ENCODE data around the gene NKD2.

NKD2 gene

DNA sequence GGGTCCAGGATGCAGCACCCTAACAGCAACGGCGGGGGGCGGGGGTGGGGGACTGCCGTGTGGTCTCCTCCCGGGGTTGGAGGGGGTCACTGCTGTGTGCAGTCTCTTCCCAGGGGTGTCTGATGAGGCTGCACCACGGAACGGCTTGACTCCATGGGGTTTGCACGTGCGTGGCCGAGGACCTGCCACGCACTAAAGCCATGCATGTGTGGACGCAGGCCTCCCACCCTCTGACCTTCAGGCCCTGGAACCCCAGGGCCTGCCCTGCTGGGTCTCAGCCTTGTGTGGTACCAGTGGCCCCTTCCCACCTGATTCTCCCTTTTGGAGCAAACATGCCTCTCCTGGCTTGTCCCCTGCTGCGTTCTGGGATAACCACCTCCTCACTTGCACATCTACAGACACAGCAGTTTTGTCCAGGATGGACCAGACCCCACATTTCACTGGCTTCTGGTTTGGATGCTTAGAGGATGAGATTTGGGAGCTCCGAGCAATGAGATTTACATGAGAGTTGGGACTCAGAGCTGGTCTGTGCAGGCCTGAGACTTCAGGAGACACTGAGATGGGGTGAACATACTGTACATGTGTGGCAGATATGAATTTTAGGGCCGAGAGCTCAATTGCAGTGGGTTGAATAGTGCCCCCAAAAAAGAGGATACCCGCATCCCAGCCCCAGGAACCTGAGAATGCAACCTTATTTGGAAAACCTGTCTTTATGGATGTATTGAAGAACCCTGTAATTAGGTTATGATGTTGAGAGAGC lies 57.5 kb downstream of the NKD2 start:
- H3K4me2 ChIP-seq (ENCODE audit: low read depth, low read length, poor library complexity, severe bottlenecking): no peak overlapping the region
- no peak overlapping the region for H2AFZ ChIP-seq (ENCODE audit: low read length)
- no peaks in the 10 kb centered on the region for H3K36me3 ChIP-seq (ENCODE audit: insufficient read depth, low read length)
- H3K79me2 ChIP-seq (ENCODE audit: insufficient read depth, low read length): no peaks in the 10 kb centered on the region
- no peak overlapping the region for H3K4me3 ChIP-seq (ENCODE audit: low read length, poor library complexity, severe bottlenecking)
- H3K9me2 ChIP-seq (replicated peaks; ENCODE audit: low read depth, low read length): no peaks in the 10 kb centered on the region
- no peak for TF ChIP-seq EZH2phosphoT487 (IDR thresholded peaks at IDR 0.05; ENCODE audit: borderline replicate concordance)
- TF ChIP-seq, protein P1, sequence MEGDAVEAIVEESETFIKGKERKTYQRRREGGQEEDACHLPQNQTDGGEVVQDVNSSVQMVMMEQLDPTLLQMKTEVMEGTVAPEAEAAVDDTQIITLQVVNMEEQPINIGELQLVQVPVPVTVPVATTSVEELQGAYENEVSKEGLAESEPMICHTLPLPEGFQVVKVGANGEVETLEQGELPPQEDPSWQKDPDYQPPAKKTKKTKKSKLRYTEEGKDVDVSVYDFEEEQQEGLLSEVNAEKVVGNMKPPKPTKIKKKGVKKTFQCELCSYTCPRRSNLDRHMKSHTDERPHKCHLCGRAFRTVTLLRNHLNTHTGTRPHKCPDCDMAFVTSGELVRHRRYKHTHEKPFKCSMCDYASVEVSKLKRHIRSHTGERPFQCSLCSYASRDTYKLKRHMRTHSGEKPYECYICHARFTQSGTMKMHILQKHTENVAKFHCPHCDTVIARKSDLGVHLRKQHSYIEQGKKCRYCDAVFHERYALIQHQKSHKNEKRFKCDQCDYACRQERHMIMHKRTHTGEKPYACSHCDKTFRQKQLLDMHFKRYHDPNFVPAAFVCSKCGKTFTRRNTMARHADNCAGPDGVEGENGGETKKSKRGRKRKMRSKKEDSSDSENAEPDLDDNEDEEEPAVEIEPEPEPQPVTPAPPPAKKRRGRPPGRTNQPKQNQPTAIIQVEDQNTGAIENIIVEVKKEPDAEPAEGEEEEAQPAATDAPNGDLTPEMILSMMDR (conservative IDR thresholded peaks at IDR 0.05; ENCODE audit: low read length): no peak
- no peaks in the 10 kb centered on the region for H3K4me1 ChIP-seq (ENCODE audit: insufficient read depth, low read length, poor library complexity, severe bottlenecking)
- no peak overlapping the region for H3K9ac ChIP-seq (ENCODE audit: low read depth, low read length, poor library complexity, severe bottlenecking)
- no peaks in the 10 kb centered on the region for H4K20me1 ChIP-seq (ENCODE audit: insufficient read depth, low read length, poor library complexity, severe bottlenecking)
- H3K9me3 ChIP-seq (ENCODE audit: insufficient read depth, low read depth, low read length): no peaks in the 10 kb centered on the region
- H3F3A ChIP-seq (ENCODE audit: low read depth): no peaks in the 10 kb centered on the region
- H3K27me3 ChIP-seq (ENCODE audit: insufficient read depth, low read length, poor library complexity, severe bottlenecking): no peaks in the 10 kb centered on the region

DNA sequence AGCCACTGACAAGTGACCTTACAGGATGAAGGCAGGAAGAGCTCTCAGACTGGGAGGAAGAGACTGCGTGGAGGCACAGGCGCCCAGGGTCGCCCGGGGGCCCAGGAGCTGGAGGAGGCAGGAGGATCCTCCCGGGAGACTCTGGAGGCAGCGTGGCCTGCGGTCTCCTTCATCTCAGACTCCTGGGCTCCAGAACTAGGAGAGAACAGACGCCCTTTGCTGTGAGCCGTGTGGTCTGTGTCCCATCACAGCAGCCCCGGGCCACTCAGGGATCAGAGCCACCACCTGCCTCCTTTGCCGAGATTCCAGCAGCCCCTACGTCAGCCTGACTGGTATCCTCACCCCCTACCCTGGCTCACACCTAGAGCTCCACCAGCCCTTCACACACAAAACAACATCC lies 58.1 kb downstream of the NKD2 start:
- Histone ChIP-seq H2AFZ (ENCODE audit: low read length) (no peak overlapping the region), H3K9me2 (replicated peaks; ENCODE audit: low read depth, low read length) (no peaks in the 10 kb centered on the region), H3K27me3 (ENCODE audit: insufficient read depth, low read length, poor library complexity, severe bottlenecking) (no peaks in the 10 kb centered on the region), H3K4me2 (ENCODE audit: low read depth, low read length, poor library complexity, severe bottlenecking) (no peak overlapping the region), H4K20me1 (ENCODE audit: insufficient read depth, low read length, poor library complexity, severe bottlenecking) (no peaks in the 10 kb centered on the region), H3F3A (ENCODE audit: low read depth) (no peaks in the 10 kb centered on the region), H3K36me3 (ENCODE audit: insufficient read depth, low read length) (no peaks in the 10 kb centered on the region), H3K79me2 (ENCODE audit: insufficient read depth, low read length) (no peaks in the 10 kb centered on the region), H3K4me1 (ENCODE audit: insufficient read depth, low read length, poor library complexity, severe bottlenecking) (no peaks in the 10 kb centered on the region), H3K4me3 (ENCODE audit: low read length, poor library complexity, severe bottlenecking) (no peak overlapping the region), H3K9ac (ENCODE audit: low read depth, low read length, poor library complexity, severe bottlenecking) (no peak overlapping the region), H3K9me3 (ENCODE audit: insufficient read depth, low read depth, low read length) (no peaks in the 10 kb centered on the region)
- TF ChIP-seq, protein P1 (conservative IDR thresholded peaks at IDR 0.05; ENCODE audit: low read length): no peak
- TF ChIP-seq EZH2phosphoT487 (IDR thresholded peaks at IDR 0.05; ENCODE audit: borderline replicate concordance): no peak

DNA sequence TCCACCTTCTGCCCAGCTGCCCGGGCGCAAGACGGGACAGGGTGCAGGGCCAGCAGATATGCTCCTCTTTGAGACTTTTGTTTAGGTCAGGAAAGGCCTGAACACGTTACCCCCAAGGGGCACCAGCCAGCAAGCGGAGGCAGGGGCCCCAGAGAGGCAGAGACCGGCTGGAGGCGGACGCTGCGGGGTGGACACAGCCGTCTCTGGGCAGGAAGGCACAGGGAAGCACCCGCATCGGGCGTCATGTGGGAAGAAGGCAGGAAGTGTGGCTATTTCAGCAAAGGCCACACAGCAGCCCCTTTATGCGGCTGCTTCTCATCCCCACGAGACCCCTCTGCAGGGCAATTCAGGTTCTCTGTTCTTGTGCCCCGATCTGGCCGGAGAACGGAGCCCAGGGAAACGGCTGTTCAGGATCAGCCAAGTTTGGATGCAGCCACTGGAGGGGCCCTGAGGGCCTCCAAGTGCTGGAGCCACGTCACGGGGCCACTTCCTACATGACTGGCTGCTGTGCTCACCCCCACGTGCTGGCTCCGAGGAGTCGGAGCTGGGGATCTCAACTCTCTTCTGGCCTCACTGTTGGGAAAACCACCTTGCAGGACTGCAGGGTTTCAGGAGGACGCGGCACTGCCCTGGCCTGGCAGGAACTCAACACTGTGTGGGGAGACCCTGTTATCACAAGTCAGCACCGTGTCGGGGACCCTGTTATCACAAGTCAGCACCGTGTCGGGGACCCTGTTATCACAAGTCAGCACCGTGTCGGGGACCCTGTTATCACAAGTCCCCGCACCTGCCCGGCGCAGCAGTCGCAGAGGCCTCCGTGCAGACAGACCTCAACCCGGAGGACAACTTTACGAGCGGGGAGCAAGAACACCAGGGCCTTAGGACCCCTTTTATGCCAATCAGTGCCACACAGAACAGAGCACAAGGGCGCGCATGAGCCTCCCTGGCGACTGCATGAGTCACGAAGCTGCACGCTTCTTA lies 58.8 kb downstream of the NKD2 start:
- no peaks in the 10 kb centered on the region for H4K20me1 ChIP-seq (ENCODE audit: insufficient read depth, low read length, poor library complexity, severe bottlenecking)
- H3K27me3 ChIP-seq (ENCODE audit: insufficient read depth, low read length, poor library complexity, severe bottlenecking): no peaks in the 10 kb centered on the region
- H3K9me2 ChIP-seq (replicated peaks; ENCODE audit: low read depth, low read length): no peaks in the 10 kb centered on the region
- no peaks in the 10 kb centered on the region for H3K4me1 ChIP-seq (ENCODE audit: insufficient read depth, low read length, poor library complexity, severe bottlenecking)
- TF ChIP-seq EZH2phosphoT487 (IDR thresholded peaks at IDR 0.05; ENCODE audit: borderline replicate concordance): no peak
- TF ChIP-seq, protein P1 (conservative IDR thresholded peaks at IDR 0.05; ENCODE audit: low read length): no peak
- H3F3A ChIP-seq (ENCODE audit: low read depth): no peaks in the 10 kb centered on the region
- H3K36me3 ChIP-seq (ENCODE audit: insufficient read depth, low read length): no peaks in the 10 kb centered on the region
- H2AFZ ChIP-seq (ENCODE audit: low read length): no peak overlapping the region
- H3K9me3 ChIP-seq (ENCODE audit: insufficient read depth, low read depth, low read length): no peaks in the 10 kb centered on the region
- no peaks in the 10 kb centered on the region for H3K79me2 ChIP-seq (ENCODE audit: insufficient read depth, low read length)
- no peak overlapping the region for H3K4me2 ChIP-seq (ENCODE audit: low read depth, low read length, poor library complexity, severe bottlenecking)
- H3K9ac ChIP-seq (ENCODE audit: low read depth, low read length, poor library complexity, severe bottlenecking): no peak overlapping the region
- H3K4me3 ChIP-seq (ENCODE audit: low read length, poor library complexity, severe bottlenecking): no peak overlapping the region
